Uterus (tissue), 4 donors: ENCODE measurements around the gene ISYNA1. TPM values are rescaled to one million over a fixed set of nuclear protein-coding genes. Genes with fewer than 3 reads are reported as not detected.

ENCODE experiments used
- DNase-seq, 2 donors: peaks; one replicate each; pipeline ENCODE4 v3.0.0-alpha.2; 2019 to 2020
- H3K27ac ChIP-seq, 2 donors: fragments of 200-600 bp; sonication (generic); 1 replicate in 1 of 2; 2 replicates in 1 of 2; pipeline ENCODE4 v1.5.1; 2016 to 2018
- H3K27me3 ChIP-seq, 2 donors: fragments of 200-600 bp; sonication (generic); one replicate each; pipeline ENCODE4 v1.5.1; 2018 to 2019; ENCODE audit warnings: control low read depth in 1 of 2
- H3K36me3 ChIP-seq, 2 donors: fragments of 200-600 bp; sonication (generic); one replicate each; pipeline ENCODE4 v1.5.1; 2019; ENCODE audit warnings: control low read depth in 1 of 2
- H3K4me1 ChIP-seq, 2 donors: fragments of 200-600 bp; sonication (generic); one replicate each; pipeline ENCODE4 v1.5.1; 2018 to 2019; ENCODE audit warnings: control low read depth in 1 of 2
- H3K4me3 ChIP-seq, 2 donors: fragments of 200-600 bp; sonication (generic); 1 replicate in 1 of 2; 2 replicates in 1 of 2; pipeline ENCODE4 v1.5.1; 2018 to 2019; ENCODE audit warnings: mild to moderate bottlenecking in 1 of 2
- H3K9me3 ChIP-seq, 2 donors: fragments of 200-600 bp; sonication (generic); one replicate each; pipeline ENCODE4 v1.5.1; 2019; ENCODE audit warnings: control low read depth in 1 of 2
- CTCF ChIP-seq, 4 experiments: fragments of 200-600 bp in 2 of 4; fragments of 450-650 bp in 2 of 4; sonication (generic) in 2 of 4; IDR thresholded peaks; one replicate each; pipeline ENCODE4 v1.5.1; 2016 to 2019; ENCODE audit warnings: antibody characterized with exemption in 4 of 4, mild to moderate bottlenecking in 2 of 4, moderate library complexity in 1 of 4
- POLR2A ChIP-seq, 2 donors: fragments of 450-650 bp; IDR thresholded peaks; one replicate each; pipeline ENCODE4 v1.6.1; 2016; ENCODE audit warnings: antibody characterized with exemption in 2 of 2, mild to moderate bottlenecking in 1 of 2, moderate library complexity in 1 of 2
- intact Hi-C: fragments of 100-400 bp; cut with DNase I; formaldehyde crosslinking; loops from one replicate; pipeline ENCODE4 v1.15.1; 2023; ENCODE audit warnings: low total_unique reads
- total RNA-seq, 4 donors: library from RNA; depleted of rRNA in 3 of 4; stranded (reverse); fragments of >200 nt in 3 of 4; gene quantifications; one replicate each; pipeline versions ENCODE4 v1.1.0 to v1.2.4, GENCODE V29; 2014 to 2023
- donor health status: DM: yes; HTN: yes; CAD: no.

Gene ISYNA1
- total RNA-seq, 4 donors from 2014 or later: 56.8 to 152 (median 106) TPM

GRCh38 chr19:18431351-18432197 lies 6.4 kb downstream of the ISYNA1 start:
- Histone ChIP-seq H3K4me1 (peaks cover 0 to 14% of the 10 kb centered on the region in 2 donors), H3K27me3 (no peaks in the 10 kb centered on the region), H3K27ac (peak overlapping the region in 1 of 2 donors; percentile 30), H3K36me3 (no peaks in the 10 kb centered on the region), H3K9me3 (no peaks in the 10 kb centered on the region), H3K4me3 (no peak overlapping the region)
- DNase-seq: no peak
- TF ChIP-seq CTCF (IDR thresholded peaks at IDR 0.05): no peak
- no peak for TF ChIP-seq POLR2A (IDR thresholded peaks at IDR 0.05)
- intact Hi-C loops: no loop called here

- DNase-seq: peak in 1 of 2 donors; percentile 39
- TF ChIP-seq POLR2A (IDR thresholded peaks at IDR 0.05): no peak
- no peak for TF ChIP-seq CTCF (IDR thresholded peaks at IDR 0.05)
- Histone ChIP-seq H3K27me3 (no peaks in the 10 kb centered on the region), H3K4me3 (no peak overlapping the region), H3K9me3 (no peaks in the 10 kb centered on the region), H3K4me1 (peaks cover 0 to 22% of the 10 kb centered on the region in 2 donors), H3K27ac (no peak overlapping the region), H3K36me3 (no peaks in the 10 kb centered on the region)
- intact Hi-C loops: no loop called here
Observed at GRCh38 chr19:18430417-18431144, 7.4 kb downstream of the ISYNA1 start.

- peak in 1 of 2 donors; percentile 49 for DNase-seq
- H3K36me3 ChIP-seq: no peaks in the 10 kb centered on the region
- H3K27me3 ChIP-seq: no peaks in the 10 kb centered on the region
- H3K9me3 ChIP-seq: no peaks in the 10 kb centered on the region
- intact Hi-C loops: no loop called here
- TF ChIP-seq CTCF (IDR thresholded peaks at IDR 0.05) (no peak), POLR2A (IDR thresholded peaks at IDR 0.05) (no peak)
- H3K4me1 ChIP-seq: peaks cover 0 to 26% of the 10 kb centered on the region in 2 donors
- H3K4me3 ChIP-seq: no peak overlapping the region
- H3K27ac ChIP-seq: peak overlapping the region; percentile 78 to 85
Observed at GRCh38 chr19:18429717-18430416, 8.1 kb downstream of the ISYNA1 start.

- peak in 1 of 2 donors; percentile 22 for TF ChIP-seq POLR2A (IDR thresholded peaks at IDR 0.05)
- TF ChIP-seq CTCF (IDR thresholded peaks at IDR 0.05): no peak
- Histone ChIP-seq H3K4me1 (peaks cover 0 to 26% of the 10 kb centered on the region in 2 donors), H3K4me3 (peak overlapping the region; percentile 34 to 39), H3K27ac (peak overlapping the region; percentile 78 to 85), H3K9me3 (no peaks in the 10 kb centered on the region), H3K27me3 (no peaks in the 10 kb centered on the region), H3K36me3 (no peaks in the 10 kb centered on the region)
- peak; percentile 72 to 81 for DNase-seq
- intact Hi-C loops: no loop called here
Observed at GRCh38 chr19:18428787-18429674, 8.9 kb downstream of the ISYNA1 start.
